Mucosa of gallbladder (tissue), 1 donor: ENCODE measurements around the gene POU2AF3. TPM values are rescaled to one million over a fixed set of nuclear protein-coding genes. Genes with fewer than 3 reads are reported as not detected.

Experiments used
- DNase-seq: peaks from one replicate; pipeline ENCODE4 v3.0.0-alpha.2; 2020; ENCODE audit warnings: low spot score
- total RNA-seq: library from RNA; stranded (reverse); gene quantifications from one replicate; pipeline ENCODE4 v1.2.1, GENCODE V29; 2021
- donor health status: DM: no; HTN: no; CAD: no.

Gene POU2AF3
- total RNA-seq, 1 donor from 2014 or later, result 14.0 TPM

DNA sequence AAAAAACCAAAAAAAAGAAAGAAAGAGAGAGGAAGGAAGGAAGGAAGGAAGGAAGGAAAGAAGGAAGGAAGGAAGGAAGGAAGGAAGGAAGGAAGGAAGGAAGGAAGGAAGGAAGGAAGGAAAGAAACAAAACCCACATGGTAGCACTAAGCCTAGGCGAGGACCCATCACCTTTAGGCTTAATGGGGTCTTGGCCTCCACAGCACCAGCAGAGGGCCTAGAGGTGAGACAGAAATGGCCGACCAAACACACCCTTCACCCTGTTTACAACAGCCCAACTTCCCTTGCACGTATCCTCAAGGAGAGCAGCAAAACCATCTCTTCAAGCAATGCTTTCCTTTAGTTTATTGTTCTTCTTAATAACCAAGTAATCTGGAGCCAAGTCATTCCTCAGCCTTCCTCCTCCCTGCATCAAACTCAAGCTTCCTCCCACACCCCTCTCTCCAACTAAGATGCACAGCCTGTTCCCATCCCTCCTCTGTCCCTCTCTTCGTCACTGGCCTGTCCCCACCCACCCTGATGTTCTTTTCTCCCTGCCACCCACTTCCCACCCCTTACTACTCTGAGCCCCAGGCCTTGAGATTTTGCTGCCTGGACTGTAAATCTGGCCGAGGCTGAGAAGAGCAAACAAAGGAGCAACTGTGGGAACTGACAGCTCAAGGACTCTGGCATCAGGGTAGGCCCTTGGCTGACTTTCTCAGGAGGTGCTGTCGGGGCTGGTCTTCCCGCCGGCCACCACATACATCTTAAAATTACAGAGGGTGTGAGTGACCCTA lies 54.8 kb downstream of the POU2AF3 start:
- no peak for DNase-seq

GRCh38 chr11:111353776-111354600 lies 55.6 kb downstream of the POU2AF3 start:
- DNase-seq, result no peak

DNA sequence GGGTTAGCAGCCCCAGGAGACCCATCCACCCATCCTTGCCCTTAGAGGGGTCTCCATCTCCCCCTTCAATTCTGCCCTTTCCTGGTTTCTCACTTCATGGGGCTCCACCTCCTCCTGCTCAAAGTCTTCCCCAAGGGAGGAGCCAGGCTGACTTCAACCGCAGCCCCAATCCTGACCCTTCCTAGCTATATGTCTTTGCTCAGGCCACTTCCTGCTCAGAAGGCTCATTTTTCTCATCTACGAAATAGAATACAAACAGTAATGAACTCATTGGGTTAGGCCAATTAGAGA lies 56.2 kb downstream of the POU2AF3 start:
- DNase-seq, result no peak

DNA sequence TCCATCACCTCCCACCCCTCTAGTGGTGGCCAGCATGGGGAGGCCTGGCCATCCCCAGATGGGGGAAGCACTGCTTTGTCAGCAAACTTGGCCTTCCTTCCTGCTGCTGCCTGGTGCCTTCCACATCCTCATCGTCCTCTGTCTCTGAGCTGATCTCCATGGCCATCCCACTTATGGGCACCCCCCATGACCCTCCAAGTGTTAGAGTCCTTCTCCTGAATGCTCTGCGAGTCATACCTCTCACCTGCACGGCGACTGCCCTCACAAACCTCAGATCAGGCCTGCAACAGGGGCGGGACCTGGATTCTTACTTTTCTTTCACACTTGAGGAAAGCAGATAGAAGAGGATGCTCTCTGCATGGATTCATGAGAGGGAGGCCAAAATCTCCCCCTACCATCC lies 56.8 kb downstream of the POU2AF3 start:
- DNase-seq, result no peak

DNA sequence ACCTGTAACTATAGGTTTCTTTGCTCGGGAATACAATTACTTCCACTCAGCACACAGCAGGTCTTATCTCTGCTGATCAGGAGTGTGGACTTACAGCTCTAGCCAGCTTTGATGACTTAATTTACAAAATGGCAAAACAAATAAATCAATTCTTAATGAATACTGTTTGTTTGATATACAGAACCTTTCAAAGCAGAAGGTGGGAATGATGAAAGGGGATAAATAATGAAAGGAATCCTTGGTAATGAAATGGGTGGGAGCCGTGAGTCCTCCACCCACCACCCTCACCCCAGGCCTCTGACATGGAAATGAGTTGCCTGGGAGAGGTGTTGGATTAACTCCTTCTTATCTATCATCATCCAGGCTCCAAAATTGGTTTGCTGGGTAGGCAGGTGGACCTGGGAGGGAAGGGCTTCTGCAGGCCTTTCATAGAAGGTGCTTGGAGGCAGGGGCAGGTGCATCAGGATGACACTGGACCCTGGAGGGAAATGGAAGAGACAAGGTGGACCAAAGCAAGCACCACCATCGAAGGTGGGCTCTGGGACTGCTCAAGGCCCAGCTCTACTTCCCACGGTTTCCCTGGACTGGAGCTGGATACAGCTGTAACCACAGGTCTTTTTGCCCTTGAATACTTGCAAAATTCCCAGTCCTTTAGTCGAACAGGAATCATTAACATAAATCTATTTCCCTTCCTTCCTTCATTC lies 57.8 kb downstream of the POU2AF3 start:
- DNase-seq, result no peak

- DNase-seq, result no peak
Measured at GRCh38 chr11:111356660-111357048, 58.3 kb downstream of the POU2AF3 start.

GRCh38 chr11:111357150-111358037 lies 59.0 kb downstream of the POU2AF3 start:
- no peak for DNase-seq

Other genes with a start within 250 kb of the POU2AF3 start
- gene POU2AF2, start 52.8 kb upstream of the POU2AF3 start, total RNA-seq, result 5.0 TPM
- 12.9 TPM for gene POU2AF1, start 80.7 kb downstream of the POU2AF3 start, total RNA-seq
- gene BTG4, start 213.8 kb downstream of the POU2AF3 start, total RNA-seq, result not detected
- gene HOATZ, start 216.2 kb downstream of the POU2AF3 start, total RNA-seq, result not detected
- gene LAYN, start 242.2 kb downstream of the POU2AF3 start, total RNA-seq, result 20.5 TPM